GM21447 (cell line): ENCODE measurements around the gene MRPL38.

ENCODE experiments used
- ATAC-seq: cut with Tn5 transposase; IDR thresholded peaks from one replicate; pipeline ENCODE4 v1.9.1; 2021; ENCODE audit not compliant: unreplicated experiment

The MRPL38 gene

GRCh38 chr17:75904749-75905521 lies at the start of gene MRPL38:
Gene MRPL38, minus strand, starts transcription at chr17:75904884. Its CDS starts 9 bp downstream, at chr17:75904875.
- peak; percentile 90 for ATAC-seq

DNA sequence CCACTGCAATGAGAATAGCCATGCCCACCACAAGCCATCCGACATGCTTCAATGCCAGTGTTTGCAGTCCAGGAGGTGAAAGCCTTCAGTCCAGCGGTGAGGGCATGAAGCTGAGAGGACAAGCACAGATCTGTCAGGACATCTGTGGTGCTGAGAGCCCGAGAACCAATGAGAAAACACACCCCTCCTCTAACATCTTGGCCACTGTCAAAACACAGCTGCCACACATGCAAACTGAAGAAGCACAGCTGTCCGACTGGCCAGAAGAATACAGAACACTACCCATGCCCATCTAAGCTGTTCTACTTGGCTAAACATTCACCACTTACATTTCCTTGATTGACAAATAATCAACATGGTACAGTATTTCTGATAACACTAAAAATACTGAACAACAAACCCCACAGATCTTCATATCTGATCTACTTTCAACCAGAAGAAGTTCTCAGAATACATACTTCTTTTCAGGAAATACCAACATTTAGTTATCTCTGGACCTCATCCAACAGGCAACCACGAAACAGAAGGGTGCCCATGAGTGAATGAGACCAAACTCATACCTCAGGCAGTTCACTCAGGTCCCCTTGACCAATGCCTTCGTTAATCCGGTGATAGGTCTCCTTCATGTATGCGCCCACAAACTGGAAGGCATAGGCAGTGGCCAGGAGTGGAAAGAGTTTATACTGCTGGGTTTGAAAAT lies 46.3 kb upstream of the MRPL38 start:
- ATAC-seq = no peak

DNA sequence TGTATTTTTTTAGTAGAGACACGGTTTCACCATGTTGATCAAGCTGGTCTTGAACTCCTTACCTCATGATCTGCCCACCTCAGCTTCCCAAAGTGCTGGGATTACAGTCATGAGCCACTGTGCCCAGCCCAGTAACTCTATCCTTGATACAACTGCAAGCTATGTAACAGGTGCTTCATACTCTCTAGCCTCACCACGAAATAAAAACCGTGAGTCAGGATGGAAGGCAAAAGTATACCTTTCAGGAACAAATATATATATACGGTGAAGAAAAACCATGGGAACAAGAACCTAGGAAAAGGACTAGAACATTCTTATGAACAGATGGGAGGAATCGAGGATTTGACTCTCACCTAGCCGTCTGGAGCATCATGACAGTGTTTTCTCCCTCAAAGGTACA lies 45.7 kb upstream of the MRPL38 start:
- no peak for ATAC-seq

- no peak for ATAC-seq
These were observed 40.5 kb upstream of the MRPL38 start for GRCh38 chr17:75945211-75945610.

GRCh38 chr17:75943491-75943890 lies 38.8 kb upstream of the MRPL38 start:
- ATAC-seq = no peak

DNA sequence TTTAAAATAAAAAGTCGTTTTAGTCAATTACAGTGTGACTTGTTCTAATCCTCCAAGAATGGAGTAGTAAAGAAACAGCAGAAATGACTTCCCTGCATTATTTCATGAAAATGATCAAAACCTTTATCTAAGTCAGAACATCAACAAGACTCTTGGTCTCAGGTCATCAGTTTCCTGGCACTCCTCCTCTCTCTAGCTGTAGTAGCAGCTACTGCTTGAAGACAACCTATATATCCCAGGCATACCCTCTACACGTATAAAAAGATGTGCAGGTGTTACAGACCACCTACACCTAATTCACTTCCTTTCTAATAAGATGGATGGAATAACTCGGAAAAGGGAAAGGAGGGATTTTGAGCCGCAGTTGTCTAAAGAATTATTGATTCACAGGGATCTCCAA lies 37.8 kb upstream of the MRPL38 start:
- no peak for ATAC-seq

GRCh38 chr17:75941442-75941819 lies 36.7 kb upstream of the MRPL38 start:
- ATAC-seq = no peak

DNA sequence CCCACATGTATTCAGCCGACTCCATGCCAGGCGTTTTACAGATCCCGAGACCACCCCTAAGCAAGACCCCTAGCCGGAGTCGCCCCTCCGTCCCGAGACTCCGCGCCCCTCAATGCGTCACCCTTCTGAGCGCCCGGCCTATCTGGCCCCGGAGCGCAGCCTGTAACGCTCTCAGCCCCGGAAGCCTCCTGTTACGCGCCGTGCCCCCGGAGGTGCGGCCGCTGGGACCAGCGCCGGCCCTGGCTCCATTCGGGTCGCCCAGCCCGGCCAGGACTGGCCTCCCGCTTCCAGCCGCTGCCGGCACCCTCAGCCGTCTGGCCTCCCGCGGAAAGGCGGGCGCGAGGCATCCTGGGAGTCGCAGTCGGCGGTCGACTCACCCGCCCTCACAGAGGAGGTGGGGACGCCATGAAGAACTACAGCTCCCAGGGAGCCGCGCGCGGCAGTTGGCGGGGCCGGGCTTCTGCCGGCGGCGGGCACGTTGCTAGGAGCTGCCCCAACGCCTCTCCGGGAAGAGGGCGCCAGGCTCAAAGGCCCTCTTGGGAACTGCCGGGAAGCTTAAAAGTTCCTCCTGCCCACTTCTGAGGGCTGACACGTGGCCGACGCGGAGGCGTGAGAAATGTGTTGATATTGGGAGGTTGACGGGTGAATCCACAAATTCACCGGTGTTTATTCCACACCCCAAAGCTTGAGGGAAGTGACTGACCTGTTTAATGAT lies 36.2 kb upstream of the MRPL38 start, which contains the start of gene FBF1:
FBF1 (minus strand) TSS at position 316 of the 715 bp plus-strand sequence. CDS start 2,893 bp downstream, outside the sequence.
- ATAC-seq = peak; percentile 92

- ATAC-seq = no peak
These were observed 33.0 kb upstream of the MRPL38 start for GRCh38 chr17:75937652-75938051.

- ATAC-seq = no peak
These were observed 29.1 kb upstream of the MRPL38 start for GRCh38 chr17:75933808-75934207.

DNA sequence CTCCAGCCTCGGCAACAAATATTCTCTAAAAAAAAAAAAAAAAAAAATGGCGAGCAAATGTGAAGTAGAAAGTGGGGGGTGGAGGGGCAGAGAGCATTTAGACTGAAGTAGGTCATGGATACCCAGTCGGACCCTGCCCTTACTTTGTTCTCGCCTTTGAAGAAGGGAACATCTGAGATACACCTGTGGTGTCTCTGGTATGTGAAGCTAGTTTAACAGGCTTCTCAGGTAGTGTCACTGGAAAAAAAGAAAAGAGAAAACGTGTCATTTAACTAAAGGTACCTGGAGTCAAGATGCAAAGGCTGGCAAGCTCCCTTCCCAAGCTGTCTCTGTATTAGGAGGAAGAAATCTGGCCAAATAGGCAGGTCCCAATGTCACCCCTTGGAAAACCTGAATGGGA lies 28.2 kb upstream of the MRPL38 start:
- ATAC-seq = no peak

GRCh38 chr17:75931062-75931461 lies 26.4 kb upstream of the MRPL38 start:
- no peak for ATAC-seq

- ATAC-seq = no peak
These were observed 22.7 kb upstream of the MRPL38 start for GRCh38 chr17:75927286-75927922.

- ATAC-seq = no peak
These were observed 21.8 kb upstream of the MRPL38 start for GRCh38 chr17:75926456-75926855.

GRCh38 chr17:75925912-75926311 lies 21.2 kb upstream of the MRPL38 start:
- ATAC-seq = no peak

DNA sequence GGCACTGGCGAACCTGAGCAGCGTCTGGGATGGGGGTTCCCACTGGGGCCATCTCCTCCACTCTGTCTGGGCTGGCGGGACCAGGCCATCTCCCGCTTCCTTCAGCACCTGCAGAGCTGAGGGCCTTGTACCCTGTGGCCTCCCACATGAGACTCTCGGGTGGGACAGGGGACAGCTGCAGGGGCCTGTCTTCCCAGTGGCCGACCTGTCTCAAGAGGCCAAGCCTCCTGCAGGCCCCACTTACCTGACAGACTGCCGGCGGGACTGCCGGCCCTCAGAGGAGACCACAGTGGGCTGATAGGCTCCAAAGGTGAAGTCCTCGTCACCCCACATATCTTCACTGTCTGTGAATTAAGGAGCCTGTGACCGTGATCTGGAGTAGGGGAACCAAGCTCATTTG lies 20.4 kb upstream of the MRPL38 start:
- no peak for ATAC-seq

GRCh38 chr17:75922963-75923874 lies 18.5 kb upstream of the MRPL38 start:
- ATAC-seq = no peak

- ATAC-seq = no peak
These were observed 17.7 kb upstream of the MRPL38 start for GRCh38 chr17:75922173-75922961.

DNA sequence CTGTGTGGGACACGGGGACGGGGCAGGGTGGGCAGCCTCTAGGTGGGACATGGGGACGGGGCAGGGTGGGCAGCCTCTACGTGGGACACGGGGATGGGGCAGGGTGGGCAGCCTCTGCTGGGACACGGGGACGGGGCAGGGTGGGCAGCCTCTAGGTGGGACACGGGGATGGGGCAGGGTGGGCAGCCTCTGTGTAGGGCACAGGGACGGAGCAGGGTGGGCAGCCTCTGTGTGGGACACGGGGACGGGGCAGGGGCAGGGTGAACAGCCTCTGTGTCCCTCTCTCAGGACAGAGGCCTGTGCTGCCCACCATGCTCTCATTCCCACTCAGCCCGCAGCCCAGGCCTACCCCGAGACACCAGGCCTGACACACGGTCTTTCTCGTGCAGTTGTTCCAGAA lies 16.9 kb upstream of the MRPL38 start:
- no peak for ATAC-seq
